Loucy (cell line): ENCODE results near the gene CCBE1.

Source experiments
- CTCF ChIP-seq: fragments of 200-600 bp; sonication (generic); conservative IDR thresholded peaks from 2 replicates; pipeline ENCODE4 v1.5.1; 2014; ENCODE audit warnings: mild to moderate bottlenecking, antibody characterized with exemption, low read length
- EZH2phosphoT487 ChIP-seq: fragments of 200-600 bp; IDR thresholded peaks from 2 replicates; pipeline ENCODE4 v1.6.1; 2018; ENCODE audit warnings: antibody characterized with exemption, mild to moderate bottlenecking, moderate library complexity, borderline replicate concordance

GRCh38 chr18:59669872-59670657, 27.2 kb downstream of the CCBE1 start:
- no peak for TF ChIP-seq CTCF
- no peak for TF ChIP-seq EZH2phosphoT487
